ENCODE data around the gene RNF208. TPM values are rescaled to one million over a fixed set of nuclear protein-coding genes. Genes with fewer than 3 reads are reported as not detected.

The RNF208 gene
- total RNA-seq, 2 donors from 2014 or later = 10.5 to 15.6 TPM

- Mint-ChIP-seq H3K27ac (no peak overlapping the region), H3K9me3 (no peaks in the 10 kb centered on the region), H3K27me3 (ENCODE audit: insufficient read depth) (no peaks in the 10 kb centered on the region), H3K36me3 (ENCODE audit: low read depth) (peaks cover 22% of the 10 kb centered on the region), H3K4me1 (peaks cover 2% of the 10 kb centered on the region), H3K4me3 (no peak overlapping the region)
- Histone ChIP-seq H3K9ac (ENCODE audit: extremely low read depth, low read length, poor library complexity, severe bottlenecking) (no peak overlapping the region), H3K9me3 (ENCODE audit: control insufficient read depth, low read length) (no peaks in the 10 kb centered on the region), H3K4me1 (ENCODE audit: control insufficient read depth, insufficient read depth, low read length) (peaks cover 1% of the 10 kb centered on the region), H3K4me3 (ENCODE audit: low read length) (no peak overlapping the region), H3K36me3 (ENCODE audit: control insufficient read depth, insufficient read depth, low read length) (peaks cover 12% of the 10 kb centered on the region), H3K27me3 (ENCODE audit: control insufficient read depth, insufficient read depth, low read length, poor library complexity, severe bottlenecking) (no peaks in the 10 kb centered on the region), H3K27ac (ENCODE audit: low read depth, low read length) (no peak overlapping the region)
- no peak for DNase-seq
- no peak for TF ChIP-seq CTCF (conservative IDR thresholded peaks at IDR 0.05)
- 94 to 96% methylated on average over 13 to 22 of the region's 22 CpGs for WGBS, 2 experiments (ENCODE audit: insufficient coverage in 1 of 2, insufficient read length in 1 of 2)
These were observed 40.4 kb downstream of the RNF208 start for GRCh38 chr9:137181680-137182079.

- no peak overlapping the region for H3K4me3 ChIP-seq (ENCODE audit: low read length)
- Mint-ChIP-seq H3K4me1 (no peaks in the 10 kb centered on the region), H3K9me3 (no peaks in the 10 kb centered on the region), H3K36me3 (ENCODE audit: low read depth) (peaks cover 22% of the 10 kb centered on the region), H3K4me3 (no peak overlapping the region), H3K27ac (no peak overlapping the region), H3K27me3 (ENCODE audit: insufficient read depth) (no peaks in the 10 kb centered on the region)
- no peak overlapping the region for H3K9ac ChIP-seq (ENCODE audit: extremely low read depth, low read length, poor library complexity, severe bottlenecking)
- H3K9me3 ChIP-seq (ENCODE audit: control insufficient read depth, low read length) = no peaks in the 10 kb centered on the region
- H3K36me3 ChIP-seq (ENCODE audit: control insufficient read depth, insufficient read depth, low read length) = peaks cover 7% of the 10 kb centered on the region
- WGBS, 2 experiments (ENCODE audit: insufficient coverage in 1 of 2, insufficient read length in 1 of 2) = 94 to 98% methylated on average over 17 to 20 of the region's 20 CpGs
- DNase-seq = no peak
- H3K27ac ChIP-seq (ENCODE audit: low read depth, low read length) = no peak overlapping the region
- no peak for TF ChIP-seq CTCF (conservative IDR thresholded peaks at IDR 0.05)
- peaks cover 8% of the 10 kb centered on the region for H3K27me3 ChIP-seq (ENCODE audit: control insufficient read depth, insufficient read depth, low read length, poor library complexity, severe bottlenecking)
- no peaks in the 10 kb centered on the region for H3K4me1 ChIP-seq (ENCODE audit: control insufficient read depth, insufficient read depth, low read length)
These were observed 41.5 kb downstream of the RNF208 start for GRCh38 chr9:137180491-137180890.

GRCh38 chr9:137179761-137180160, 42.3 kb downstream of the RNF208 start:
- TF ChIP-seq CTCF (conservative IDR thresholded peaks at IDR 0.05) = no peak
- Mint-ChIP-seq H3K4me3 (no peak overlapping the region), H3K9me3 (no peaks in the 10 kb centered on the region), H3K27me3 (ENCODE audit: insufficient read depth) (no peaks in the 10 kb centered on the region), H3K36me3 (ENCODE audit: low read depth) (peaks cover 22% of the 10 kb centered on the region), H3K4me1 (no peaks in the 10 kb centered on the region), H3K27ac (no peak overlapping the region)
- Histone ChIP-seq H3K36me3 (ENCODE audit: control insufficient read depth, insufficient read depth, low read length) (peaks cover 7% of the 10 kb centered on the region), H3K27me3 (ENCODE audit: control insufficient read depth, insufficient read depth, low read length, poor library complexity, severe bottlenecking) (peaks cover 14% of the 10 kb centered on the region), H3K4me1 (ENCODE audit: control insufficient read depth, insufficient read depth, low read length) (no peaks in the 10 kb centered on the region), H3K27ac (ENCODE audit: low read depth, low read length) (no peak overlapping the region), H3K4me3 (ENCODE audit: low read length) (no peak overlapping the region), H3K9me3 (ENCODE audit: control insufficient read depth, low read length) (no peaks in the 10 kb centered on the region), H3K9ac (ENCODE audit: extremely low read depth, low read length, poor library complexity, severe bottlenecking) (no peak overlapping the region)
- WGBS, 2 experiments (ENCODE audit: insufficient coverage in 1 of 2, insufficient read length in 1 of 2) = 93 to 98% methylated on average over 10 to 17 of the region's 17 CpGs
- no peak for DNase-seq

Data from endodermal cell (in vitro differentiated cells).